HFFc6 (cell line): Measurements from ENCODE around the gene UCK1. TPM values are rescaled to one million over a fixed set of nuclear protein-coding genes. Genes with fewer than 3 reads are reported as not detected.

Experiments used
- DNase-seq: peaks from one replicate; pipeline ENCODE4 v3.0.0-alpha.2; 2018
- H3K27ac Mint-ChIP-seq: 2 replicates; pipeline ENCODE4 v1.8.0; 2020; ENCODE audit warnings: mild to moderate bottlenecking, mixed read lengths
- H3K27me3 Mint-ChIP-seq: 2 replicates; pipeline ENCODE4 v1.8.0; 2021; ENCODE audit warnings: mild to moderate bottlenecking, moderate library complexity, mixed read lengths; ENCODE audit not compliant: insufficient read depth
- H3K36me3 Mint-ChIP-seq: 2 replicates; pipeline ENCODE4 v1.8.0; 2021; ENCODE audit warnings: low read depth, mixed read lengths
- H3K4me1 Mint-ChIP-seq: 2 replicates; pipeline ENCODE4 v1.8.0; 2020; ENCODE audit warnings: low read depth, mixed read lengths
- H3K4me3 Mint-ChIP-seq: 2 replicates; pipeline ENCODE4 v1.8.0; 2020; ENCODE audit warnings: mild to moderate bottlenecking, moderate library complexity, mixed read lengths
- H3K9me3 Mint-ChIP-seq: 2 replicates; pipeline ENCODE4 v1.8.0; 2020; ENCODE audit warnings: mild to moderate bottlenecking, mixed read lengths
- total RNA-seq, 6 experiments: library from RNA; stranded (reverse); fragmentation: NEBNext Ultra II Directional; extraction: Animal tissue kit (Norgen Biotek cat#: 25700); gene quantifications; 2 replicates in 1 of 6; 3 replicates in 5 of 6; pipeline ENCODE4 v1.2.3, GENCODE V29; 2021
- TF ChIP-seq, protein P1 (sequence below): fragments of 200-600 bp; sonication (generic); IDR thresholded peaks from 2 replicates; pipeline ENCODE4 v1.5.0; 2021; ENCODE audit warnings: antibody characterized with exemption, mild to moderate bottlenecking

UCK1 gene
- total RNA-seq, 6 experiments from 2014 or later: 18.6 to 22.6 (median 20.8) TPM

DNA sequence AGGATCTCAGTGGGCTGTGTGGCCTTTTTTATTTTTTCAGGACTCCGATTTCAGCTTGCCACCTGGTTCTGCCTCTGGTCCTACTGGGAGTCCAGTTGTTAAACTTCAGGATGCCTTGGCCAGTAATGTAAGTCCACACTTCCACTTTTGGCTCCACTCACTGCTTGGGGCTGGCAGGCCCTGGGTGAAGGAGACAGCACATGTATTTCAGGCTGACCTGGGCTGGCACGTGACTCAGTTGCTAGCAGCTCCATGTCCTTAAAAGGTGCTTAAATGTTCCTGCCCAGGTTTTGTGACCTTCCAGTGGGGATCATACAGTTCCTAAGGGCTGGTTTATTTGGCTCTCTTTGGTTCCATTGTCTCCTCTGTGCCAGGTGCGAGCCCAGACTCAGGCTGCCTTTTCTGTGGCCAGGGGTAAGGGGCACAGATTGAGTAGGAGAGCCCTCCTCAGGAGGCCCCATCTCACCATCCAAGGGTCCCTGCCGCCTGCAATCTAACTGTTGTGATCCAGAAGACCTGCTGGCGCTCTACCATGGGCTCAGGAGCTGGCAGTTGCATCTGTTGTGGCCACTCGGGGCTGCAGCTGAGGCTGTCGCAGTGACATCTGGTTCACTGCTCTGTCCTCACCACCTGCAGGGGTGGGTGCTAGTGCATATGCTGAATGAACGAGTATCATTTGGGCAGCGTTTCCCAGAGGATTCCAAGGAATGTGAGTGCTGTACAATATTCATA lies 47.6 kb downstream of the UCK1 start:
- peaks cover 7% of the 10 kb centered on the region; the same call in 1 of the 2 replicates for H3K36me3 Mint-ChIP-seq

GRCh38 chr9:131482343-131483006 lies 48.6 kb downstream of the UCK1 start:
- Mint-ChIP-seq H3K27ac (no peak overlapping the region), H3K36me3 (0 out of 2 replicates have a peak, but pooled peaks cover 5% of the 10 kb centered on the region), H3K4me3 (no peak overlapping the region), H3K4me1 (no peaks in the 10 kb centered on the region), H3K27me3 (peaks cover 4% of the 10 kb centered on the region; the same call in 1 of the 2 replicates), H3K9me3 (no peaks in the 10 kb centered on the region)
- no peak for DNase-seq
- TF ChIP-seq, protein P1, sequence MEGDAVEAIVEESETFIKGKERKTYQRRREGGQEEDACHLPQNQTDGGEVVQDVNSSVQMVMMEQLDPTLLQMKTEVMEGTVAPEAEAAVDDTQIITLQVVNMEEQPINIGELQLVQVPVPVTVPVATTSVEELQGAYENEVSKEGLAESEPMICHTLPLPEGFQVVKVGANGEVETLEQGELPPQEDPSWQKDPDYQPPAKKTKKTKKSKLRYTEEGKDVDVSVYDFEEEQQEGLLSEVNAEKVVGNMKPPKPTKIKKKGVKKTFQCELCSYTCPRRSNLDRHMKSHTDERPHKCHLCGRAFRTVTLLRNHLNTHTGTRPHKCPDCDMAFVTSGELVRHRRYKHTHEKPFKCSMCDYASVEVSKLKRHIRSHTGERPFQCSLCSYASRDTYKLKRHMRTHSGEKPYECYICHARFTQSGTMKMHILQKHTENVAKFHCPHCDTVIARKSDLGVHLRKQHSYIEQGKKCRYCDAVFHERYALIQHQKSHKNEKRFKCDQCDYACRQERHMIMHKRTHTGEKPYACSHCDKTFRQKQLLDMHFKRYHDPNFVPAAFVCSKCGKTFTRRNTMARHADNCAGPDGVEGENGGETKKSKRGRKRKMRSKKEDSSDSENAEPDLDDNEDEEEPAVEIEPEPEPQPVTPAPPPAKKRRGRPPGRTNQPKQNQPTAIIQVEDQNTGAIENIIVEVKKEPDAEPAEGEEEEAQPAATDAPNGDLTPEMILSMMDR: no peak

More for the DNA sequence above, 47.6 kb downstream of the UCK1 start:
- H3K27me3 Mint-ChIP-seq: peaks cover 9% of the 10 kb centered on the region; the same call in 1 of the 2 replicates
- DNase-seq: no peak
- no peaks in the 10 kb centered on the region for H3K9me3 Mint-ChIP-seq
- TF ChIP-seq, protein P1: no peak
- H3K4me3 Mint-ChIP-seq: no peak overlapping the region
- no peak overlapping the region for H3K27ac Mint-ChIP-seq
- no peaks in the 10 kb centered on the region for H3K4me1 Mint-ChIP-seq

GRCh38 chr9:131481441-131482342 lies 49.4 kb downstream of the UCK1 start:
- Mint-ChIP-seq H3K36me3 (0 out of 2 replicates have a peak, but pooled peaks cover 5% of the 10 kb centered on the region), H3K4me1 (no peaks in the 10 kb centered on the region), H3K9me3 (no peaks in the 10 kb centered on the region), H3K4me3 (no peak overlapping the region; the same call in 1 of the 2 replicates), H3K27me3 (peaks cover 4% of the 10 kb centered on the region; the same call in 1 of the 2 replicates), H3K27ac (no peak overlapping the region)
- TF ChIP-seq, protein P1: no peak
- DNase-seq: no peak

GRCh38 chr9:131480258-131480657 lies 50.8 kb downstream of the UCK1 start:
- H3K27ac Mint-ChIP-seq: no peak overlapping the region
- no peak overlapping the region for H3K4me3 Mint-ChIP-seq

DNA sequence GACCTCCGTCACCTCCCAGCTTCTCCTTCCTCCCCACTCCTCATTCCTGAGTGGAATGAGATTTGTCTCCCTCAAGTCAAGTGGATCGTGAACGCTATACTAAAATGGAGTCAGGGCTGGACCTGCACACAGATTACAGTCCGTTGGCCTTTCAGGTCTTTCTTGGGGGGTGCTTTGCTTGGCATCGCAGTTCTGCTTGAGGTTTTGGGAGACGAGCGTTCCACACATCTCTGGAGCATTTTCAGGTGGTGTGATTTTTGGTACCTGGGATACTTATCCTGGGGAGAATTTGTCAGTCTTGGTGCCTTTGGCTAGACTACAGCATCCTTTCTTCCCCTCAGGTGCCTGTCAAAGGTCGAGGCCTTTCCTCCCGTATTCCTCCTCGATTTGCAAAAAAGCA lies 52.2 kb downstream of the UCK1 start:
- H3K36me3 Mint-ChIP-seq: peaks cover 13% of the 10 kb centered on the region; the same call in 1 of the 2 replicates
- H3K27ac Mint-ChIP-seq: no peak overlapping the region
- peaks cover 7% of the 10 kb centered on the region for H3K27me3 Mint-ChIP-seq
- no peaks in the 10 kb centered on the region for H3K4me1 Mint-ChIP-seq
- TF ChIP-seq, protein P1: no peak
- DNase-seq: no peak
- H3K9me3 Mint-ChIP-seq: no peaks in the 10 kb centered on the region
- H3K4me3 Mint-ChIP-seq: no peak overlapping the region

More at GRCh38 chr9:131480258-131480657, 50.8 kb downstream of the UCK1 start:
- DNase-seq: no peak
- H3K4me1 Mint-ChIP-seq: no peaks in the 10 kb centered on the region
- TF ChIP-seq, protein P1: no peak
- H3K27me3 Mint-ChIP-seq: peaks cover 4% of the 10 kb centered on the region; the same call in 1 of the 2 replicates
- H3K9me3 Mint-ChIP-seq: no peaks in the 10 kb centered on the region
- 0 out of 2 replicates have a peak, but pooled peaks cover 5% of the 10 kb centered on the region for H3K36me3 Mint-ChIP-seq
